T-cell (primary cell): Measurements from ENCODE around the gene CIAO3. TPM values are rescaled to one million over a fixed set of nuclear protein-coding genes. Genes with fewer than 3 reads are reported as not detected.
A peak's percentile ranks its signal among the peaks of the same experiment; 100 is the strongest.

Source experiments
- ATAC-seq, 4 experiments: fragments of 200-7000 bp in 3 of 4; fragments of 150-1000 bp in 1 of 4; cut with Tn5 transposase; replicated peaks in 1 of 4; 1 replicate in 3 of 4; 2 replicates in 1 of 4; pipeline ENCODE4 v1.10.0; 2021; ENCODE audit warnings: moderate library complexity in 3 of 4, mild to moderate bottlenecking in 2 of 4, moderate number of reproducible peaks in 1 of 4
- CTCF ChIA-PET, 2 donors: fragments of 300-600 bp; sonication (Branson Sonifier 250); formaldehyde crosslinking; loops; one replicate each; lab custom pipeline; 2022; ENCODE audit warnings: antibody characterized with exemption in 2 of 2; lab: Charles Lee
- POLR2A ChIA-PET, 2 donors: fragments of 300-600 bp; sonication (Branson Sonifier 250); formaldehyde crosslinking; loops; one replicate each; lab custom pipeline; 2022; ENCODE audit warnings: antibody characterized with exemption in 2 of 2; lab: Charles Lee
- DNase-seq, 35 experiments: peaks; one replicate each; pipeline versions ENCODE4 v3.0.0 to v3.0.0-alpha.2; 2013 to 2023
- H3K27ac ChIP-seq: one replicate; pipeline ENCODE4 v1.5.1; 2013; ENCODE audit warnings: low read length
- H3K27me3 ChIP-seq, 2 experiments: replicated peaks in 1 of 2; 1 replicate in 1 of 2; 2 replicates in 1 of 2; pipeline versions ENCODE4 v1.6.1 to v1.7.0; 2013; ENCODE audit warnings: low read length in 1 of 2, mixed read lengths in 1 of 2; ENCODE audit not compliant: control insufficient read depth in 2 of 2, insufficient read depth in 2 of 2; ENCODE audit errors: extremely low read depth in 1 of 2
- H3K36me3 ChIP-seq, 2 donors: 1 replicate in 1 of 2; 2 replicates in 1 of 2; pipeline versions ENCODE4 v1.6.1 to v1.7.0; 2013; ENCODE audit warnings: low read length in 1 of 2; ENCODE audit not compliant: control insufficient read depth in 2 of 2, insufficient read depth in 1 of 2; ENCODE audit errors: extremely low read depth in 1 of 2
- H3K4me1 ChIP-seq, 2 experiments: 1 replicate in 1 of 2; 2 replicates in 1 of 2; pipeline versions ENCODE4 v1.6.1 to v1.7.0; 2013; ENCODE audit warnings: low read length in 2 of 2, mixed read lengths in 1 of 2; ENCODE audit not compliant: insufficient read depth in 2 of 2, control insufficient read depth in 1 of 2; ENCODE audit errors: extremely low read depth in 1 of 2
- H3K4me3 ChIP-seq, 2 donors: 1 replicate in 1 of 2; 2 replicates in 1 of 2; pipeline versions ENCODE4 v1.5.1 to v1.7.0; 2013; ENCODE audit warnings: mild to moderate bottlenecking in 2 of 2, low read length in 1 of 2, moderate library complexity in 1 of 2; ENCODE audit not compliant: control insufficient read depth in 1 of 2; ENCODE audit errors: extremely low read depth in 1 of 2
- H3K9me3 ChIP-seq: 2 replicates; pipeline ENCODE4 v1.7.0; 2013
- H3K27ac Mint-ChIP-seq, 2 donors: one replicate each; pipeline ENCODE4 v1.8.0; 2020 to 2021; ENCODE audit warnings: mild to moderate bottlenecking in 2 of 2, mixed read lengths in 2 of 2
- H3K27me3 Mint-ChIP-seq, 2 donors: one replicate each; pipeline ENCODE4 v1.8.0; 2021 to 2022; ENCODE audit warnings: mixed read lengths in 2 of 2
- H3K36me3 Mint-ChIP-seq: one replicate; pipeline ENCODE4 v1.8.0; 2021; ENCODE audit warnings: mixed read lengths
- H3K4me1 Mint-ChIP-seq, 3 donors: one replicate each; pipeline ENCODE4 v1.8.0; 2020 to 2022; ENCODE audit warnings: mixed read lengths in 3 of 3, mild to moderate bottlenecking in 1 of 3
- H3K4me3 Mint-ChIP-seq, 3 donors: one replicate each; pipeline ENCODE4 v1.8.0; 2020 to 2022; ENCODE audit warnings: mild to moderate bottlenecking in 3 of 3, mixed read lengths in 3 of 3, moderate library complexity in 3 of 3
- H3K9me3 Mint-ChIP-seq, 3 donors: one replicate each; pipeline ENCODE4 v1.8.0; 2020 to 2022; ENCODE audit warnings: mixed read lengths in 3 of 3
- whole genome bisulfite sequencing: methylation state at CpG from one replicate; pipeline ENCODE4 v1.1.5; 2013; ENCODE audit warnings: missing lambda C conversion rate; ENCODE audit not compliant: insufficient coverage; 5-methylcytosine and 5-hydroxymethylcytosine counted together
- total RNA-seq, 35 experiments: library from RNA in 6 of 35; stranded (reverse) in 6 of 35; fragments of 120-200 nt in 1 of 35; gene quantifications; one replicate each; pipeline versions ENCODE4 v1.2.1 to v1.2.4 and lab custom pipeline; 2013 to 2026

The CIAO3 gene
- total RNA-seq, 5 donors from 2014 or later (not counting 1 experiment from before 2014, with no cell fraction given) = 36.2 to 69.1 (median 58.6) TPM

DNA sequence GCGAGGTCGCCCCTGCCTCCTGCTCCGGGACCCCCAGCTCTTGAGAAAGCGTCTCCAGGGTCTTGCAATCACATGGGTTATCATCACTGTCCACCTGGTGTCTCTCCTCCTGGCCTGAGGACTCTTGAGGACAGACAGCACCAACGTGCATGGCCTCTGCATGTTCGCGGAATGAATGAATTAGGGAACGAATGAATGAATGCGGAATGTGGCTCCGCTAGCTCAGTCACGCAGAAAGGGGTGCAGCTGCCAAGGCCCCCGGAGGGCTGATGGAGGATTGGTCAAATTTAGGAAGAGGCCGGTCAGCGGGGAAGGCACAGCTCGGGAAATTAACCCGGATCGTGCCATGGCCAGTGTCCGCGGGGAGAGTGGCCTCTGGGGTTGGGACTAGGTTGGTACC, 38.5 kb downstream of the CIAO3 start:
- 86% methylated on average over 19 of the region's 19 CpGs for WGBS
- ChIA-PET CTCF (no interaction called here), POLR2A (no interaction called here)
- no peak overlapping the region for H3K27ac Mint-ChIP-seq
- ATAC-seq (no peak), DNase-seq (no peak)
- H3K4me1 Mint-ChIP-seq = peaks cover 0 to 29% (median 14%) of the 10 kb centered on the region in 3 donors
- no peaks in the 10 kb centered on the region for H3K9me3 Mint-ChIP-seq
- peaks cover 0 to 78% of the 10 kb centered on the region in 2 experiments for H3K27me3 ChIP-seq
- peaks cover 12 to 36% of the 10 kb centered on the region in 2 donors for H3K27me3 Mint-ChIP-seq
- no peaks in the 10 kb centered on the region for H3K9me3 ChIP-seq
- H3K4me3 ChIP-seq = no peak overlapping the region
- H3K27ac ChIP-seq = no peak overlapping the region
- no peaks in the 10 kb centered on the region for H3K36me3 Mint-ChIP-seq
- H3K4me3 Mint-ChIP-seq = no peak overlapping the region
- H3K4me1 ChIP-seq = peaks cover 3 to 53% of the 10 kb centered on the region in 2 experiments
- H3K36me3 ChIP-seq = no peaks in the 10 kb centered on the region

DNA sequence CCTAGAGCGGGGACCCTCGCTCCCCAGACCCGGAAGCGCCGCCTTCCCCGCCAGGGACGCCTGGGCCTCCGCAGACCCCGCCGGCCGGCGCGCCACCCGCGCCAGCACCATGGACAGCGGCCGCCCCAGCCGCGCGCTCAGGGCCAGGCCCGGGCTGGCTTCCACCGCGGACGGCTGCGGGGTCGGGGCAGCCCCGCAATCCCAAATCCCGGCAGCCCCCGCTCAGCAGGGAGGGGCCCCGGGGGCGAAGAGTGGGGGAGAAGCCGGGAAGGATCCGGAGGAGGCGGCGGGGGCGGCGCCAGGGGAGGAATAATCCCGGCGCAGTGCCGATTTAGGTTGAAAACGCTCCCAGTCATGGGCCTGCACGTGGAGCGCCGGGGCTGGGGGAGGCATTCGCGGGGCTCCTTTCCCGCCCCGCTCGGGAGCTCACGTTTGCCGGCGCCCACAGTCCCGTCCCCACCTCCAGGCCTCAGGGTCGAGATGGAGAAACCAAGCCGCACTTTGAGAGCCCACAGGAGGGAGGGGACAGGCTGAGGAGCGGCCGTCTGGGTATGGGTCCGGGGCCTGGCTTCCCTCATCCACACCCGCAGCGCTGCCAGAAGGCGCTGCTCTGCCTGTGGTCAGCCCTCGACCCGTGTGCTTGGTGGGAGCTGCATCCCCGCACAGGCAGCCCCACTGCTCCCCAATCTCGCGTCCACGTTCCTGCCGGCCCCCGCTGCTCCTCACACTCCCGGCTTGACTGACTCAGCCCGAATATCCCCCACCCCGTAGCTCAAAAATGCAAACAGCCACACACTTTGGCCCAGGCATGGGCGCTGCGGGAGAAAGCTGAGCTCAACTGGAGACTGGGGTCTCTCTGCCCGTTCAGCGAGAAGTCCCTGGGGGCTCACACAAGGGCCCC, 39.9 kb downstream of the CIAO3 start:
- Histone ChIP-seq H3K4me1 (peaks cover 8 to 54% of the 10 kb centered on the region in 2 experiments), H3K27me3 (peaks cover 0 to 69% of the 10 kb centered on the region in 2 experiments), H3K27ac (no peak overlapping the region), H3K9me3 (no peaks in the 10 kb centered on the region), H3K36me3 (no peaks in the 10 kb centered on the region), H3K4me3 (no peak overlapping the region)
- DNase-seq (peak in 16 of 35 experiments; percentile 17 to 74 (median 44)), ATAC-seq (peak; percentile 51 to 73 (median 58))
- Mint-ChIP-seq H3K27me3 (peaks cover 8 to 24% of the 10 kb centered on the region in 2 donors), H3K27ac (no peak overlapping the region), H3K4me1 (peaks cover 7 to 28% (median 17%) of the 10 kb centered on the region in 3 donors), H3K4me3 (no peak overlapping the region), H3K9me3 (no peaks in the 10 kb centered on the region), H3K36me3 (no peaks in the 10 kb centered on the region)
- ChIA-PET CTCF (no interaction called here), POLR2A (no interaction called here)
- 7% methylated on average over 66 of the region's 76 CpGs for WGBS

DNA sequence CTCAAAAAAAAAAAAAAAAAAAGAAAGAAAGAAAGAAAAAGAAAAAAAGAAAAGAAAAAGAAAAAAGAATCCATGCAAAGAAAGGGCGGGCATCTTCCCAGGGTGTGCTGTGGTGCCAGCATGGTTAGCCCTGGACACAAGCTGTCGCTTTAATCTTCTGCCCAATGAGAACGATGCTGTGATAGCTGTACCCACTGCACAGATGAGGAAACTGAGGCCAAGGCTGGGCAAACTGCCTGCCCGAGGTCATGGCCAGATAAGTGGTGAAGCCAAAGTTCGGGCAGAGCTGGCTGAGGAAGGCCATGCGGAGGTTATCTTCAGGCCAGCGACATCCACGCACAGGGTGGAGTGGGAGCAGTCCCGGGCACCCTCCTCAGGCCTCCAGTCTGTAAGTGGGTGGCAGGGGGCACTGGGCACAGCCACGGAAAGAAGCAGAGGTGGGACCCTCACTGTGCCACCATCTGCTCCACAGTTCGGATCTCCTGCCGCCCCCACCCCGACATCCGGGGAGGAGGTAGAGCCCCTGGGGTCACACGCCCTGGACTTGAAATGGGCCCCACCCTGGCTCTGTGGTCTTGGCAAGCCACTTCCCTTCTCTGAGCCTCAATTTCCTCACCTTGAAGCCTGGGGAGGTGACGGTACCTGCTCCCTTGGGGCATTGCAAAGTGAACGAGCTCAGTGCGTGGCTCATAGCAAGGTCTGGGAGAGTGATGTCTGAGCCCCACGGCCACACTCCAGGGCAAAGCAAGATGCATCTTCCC, 41.7 kb downstream of the CIAO3 start:
- DNase-seq = peak in 1 of 35 experiments; percentile 18
- H3K27ac Mint-ChIP-seq = no peak overlapping the region

DNA sequence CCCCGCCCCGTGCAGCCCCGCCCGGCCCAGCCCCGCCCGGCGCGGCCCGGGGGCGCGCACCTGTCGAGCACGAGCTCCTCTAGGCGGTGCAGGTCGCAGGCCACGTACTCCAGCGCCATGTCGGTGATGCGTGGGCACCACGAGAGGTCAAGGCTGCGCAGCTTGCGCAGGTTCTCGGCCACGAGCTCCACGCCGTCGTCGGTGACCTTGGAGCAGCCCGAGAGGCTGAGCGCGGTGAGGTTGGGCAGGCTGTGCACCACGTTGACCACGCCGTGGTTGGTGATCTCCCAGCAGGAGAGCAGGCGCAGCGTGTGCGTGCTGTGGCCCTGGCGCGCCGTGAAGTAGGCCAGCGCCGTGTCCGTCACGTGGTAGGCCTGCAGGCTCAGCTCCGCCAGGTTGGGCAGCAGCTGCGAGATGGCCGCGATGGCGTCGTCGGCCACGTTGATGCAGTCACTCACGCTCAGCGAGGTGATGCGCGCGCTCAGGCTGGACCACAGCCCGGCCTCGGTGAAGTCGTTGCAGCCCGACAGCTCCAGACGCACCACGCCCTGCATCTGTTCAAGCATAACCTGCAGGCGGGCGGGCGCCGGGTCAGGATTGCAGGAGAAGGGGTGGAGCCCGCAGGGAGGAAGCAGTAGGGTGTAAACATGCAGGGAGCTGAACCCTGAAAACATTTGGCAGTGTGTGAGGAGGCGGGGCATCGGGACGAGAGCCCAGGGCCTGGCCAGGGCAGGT, 45.3 kb downstream of the CIAO3 start:
- H3K27ac ChIP-seq = peak overlapping the region; percentile 39

More for the DNA sequence above, 41.7 kb downstream of the CIAO3 start:
- Mint-ChIP-seq H3K4me3 (peak overlapping the region; percentile 6 to 23 (median 17)), H3K27me3 (peaks cover 8 to 22% of the 10 kb centered on the region in 2 donors), H3K4me1 (peaks cover 13 to 37% (median 25%) of the 10 kb centered on the region in 3 donors), H3K9me3 (no peaks in the 10 kb centered on the region), H3K36me3 (no peaks in the 10 kb centered on the region)
- peaks cover 0 to 73% of the 10 kb centered on the region in 2 experiments for H3K27me3 ChIP-seq
- ChIA-PET POLR2A (no interaction called here), CTCF (interaction anchor here in 1 of 2 donors (0.5 kb wide), 1 partner anchor 28 kb away, joined by 3 read pairs; no protein-coding TSS in a partner anchor)
- H3K9me3 ChIP-seq = no peaks in the 10 kb centered on the region
- 46% methylated on average over 14 of the region's 19 CpGs for WGBS
- ATAC-seq = peak in 1 of 4 experiments; percentile 13
- H3K4me1 ChIP-seq = peaks cover 14 to 66% of the 10 kb centered on the region in 2 experiments
- H3K27ac ChIP-seq = no peak overlapping the region
- H3K4me3 ChIP-seq = no peak overlapping the region
- no peaks in the 10 kb centered on the region for H3K36me3 ChIP-seq

DNA sequence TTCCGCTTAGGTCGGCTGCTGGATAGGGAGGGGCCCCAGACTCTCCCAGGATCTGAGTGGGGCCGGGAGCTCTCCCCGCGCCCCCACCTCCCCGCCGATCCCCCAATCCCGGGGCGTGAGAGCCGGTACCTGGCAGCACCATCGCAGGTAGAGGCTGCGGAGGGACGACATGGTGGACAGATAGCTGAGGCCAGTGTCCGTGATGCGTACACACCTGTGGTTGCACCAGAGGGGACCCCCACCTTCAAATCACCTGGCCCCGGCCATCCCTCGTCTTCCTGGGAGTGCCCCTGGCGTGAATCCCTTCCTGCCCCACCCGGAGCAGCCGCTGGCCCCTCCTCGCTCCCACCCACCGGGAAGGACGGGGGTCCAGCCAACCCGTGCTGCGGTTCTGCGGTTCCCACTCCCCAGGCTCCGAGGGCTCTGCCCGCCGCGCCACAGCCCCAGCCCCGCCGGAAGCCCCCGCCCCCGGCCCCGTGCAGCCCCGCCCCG, 45.9 kb downstream of the CIAO3 start:
- H3K4me3 Mint-ChIP-seq = peak overlapping the region; percentile 28 to 82 (median 72)
- Histone ChIP-seq H3K27me3 (peaks cover 0 to 39% of the 10 kb centered on the region in 2 experiments), H3K27ac (no peak overlapping the region), H3K9me3 (no peaks in the 10 kb centered on the region), H3K4me3 (peak overlapping the region; percentile 66 to 71), H3K4me1 (peaks cover 14 to 62% of the 10 kb centered on the region in 2 experiments), H3K36me3 (no peaks in the 10 kb centered on the region)
- ChIA-PET CTCF (interaction anchor here in 1 of 2 donors (1.1 kb wide), 1 partner anchor 16 kb away, joined by 5 read pairs; no protein-coding TSS in a partner anchor), POLR2A (interaction anchor here in 1 of 2 donors (0.6 kb wide), 1 partner anchor 19 kb away, joined by 6 read pairs; no protein-coding TSS in a partner anchor)
- peaks cover 20 to 44% (median 37%) of the 10 kb centered on the region in 3 donors for H3K4me1 Mint-ChIP-seq
- ATAC-seq (peak; percentile 1 to 17 (median 2)), DNase-seq (no peak)
- no peaks in the 10 kb centered on the region for H3K27me3 Mint-ChIP-seq
- no peaks in the 10 kb centered on the region for H3K36me3 Mint-ChIP-seq
- H3K27ac Mint-ChIP-seq = no peak overlapping the region
- no peaks in the 10 kb centered on the region for H3K9me3 Mint-ChIP-seq
- WGBS = 2% methylated on average over 17 of the region's 37 CpGs

More for the DNA sequence above, 45.3 kb downstream of the CIAO3 start:
- ChIA-PET CTCF (interaction anchor here in 1 of 2 donors (1.1 kb wide), 1 partner anchor 16 kb away, joined by 5 read pairs; no protein-coding TSS in a partner anchor), POLR2A (interaction anchor here in 1 of 2 donors (0.6 kb wide), 1 partner anchor 19 kb away, joined by 6 read pairs; no protein-coding TSS in a partner anchor)
- Mint-ChIP-seq H3K9me3 (no peaks in the 10 kb centered on the region), H3K27me3 (no peaks in the 10 kb centered on the region), H3K4me1 (peaks cover 20 to 44% (median 35%) of the 10 kb centered on the region in 3 donors), H3K36me3 (no peaks in the 10 kb centered on the region), H3K4me3 (peak overlapping the region; percentile 82 to 84 (median 84)), H3K27ac (peak overlapping the region; percentile 84 to 91)
- peak; percentile 72 to 83 (median 76) for ATAC-seq
- 1% methylated on average over 62 of the region's 71 CpGs for WGBS
- Histone ChIP-seq H3K9me3 (no peaks in the 10 kb centered on the region), H3K36me3 (no peaks in the 10 kb centered on the region), H3K4me3 (peak overlapping the region; percentile 69 to 71), H3K27me3 (peaks cover 0 to 45% of the 10 kb centered on the region in 2 experiments), H3K4me1 (peaks cover 14 to 64% of the 10 kb centered on the region in 2 experiments)
- peak in 32 of 35 experiments; percentile 25 to 80 (median 54) for DNase-seq
